A549 (cell line): ENCODE data around the gene GLCE. TPM values are rescaled to one million over a fixed set of nuclear protein-coding genes. Genes with fewer than 3 reads are reported as not detected.

Experiments
- ATAC-seq, 2 experiments: fragments of 200-7000 bp in 1 of 2; fragments of >200 bp in 1 of 2; cut with Nextera tagmentation in 1 of 2; cut with Tn5 transposase in 1 of 2; 3 replicates each; pipeline versions ENCODE4 v1.8.0 to v1.9.1; 2018 to 2020; ENCODE audit warnings: mild to moderate bottlenecking in 1 of 2, moderate library complexity in 1 of 2
- CTCF ChIA-PET: fragments of 300-600 bp; sonication (Branson Sonifier 250); formaldehyde crosslinking; extraction: SDS; loops from one replicate; lab custom pipeline; 2021; ENCODE audit warnings: antibody characterized with exemption, inconsistent platforms; lab: Yijun Ruan, JAX
- POLR2A ChIA-PET: fragments of 350-600 bp; formaldehyde crosslinking; extraction: SDS; loops from one replicate; lab custom pipeline; 2021; ENCODE audit warnings: antibody characterized with exemption, inconsistent platforms; lab: Yijun Ruan, JAX
- DNase-seq, 2 experiments: peaks; one replicate each; pipeline versions ENCODE4 v3.0.0 to v3.0.0-alpha.2; 2011 to 2016; ENCODE audit warnings: low read depth in 1 of 2, low spot score in 1 of 2
- FAIRE-seq: peaks from 2 replicates; lab custom pipeline; 2011; peaks lifted over from hg19 to GRCh38; lab: Jason Lieb, UNC
- H3K27ac ChIP-seq, 2 experiments: fragments of >200 bp; sonication (Bioruptor Twin); formaldehyde crosslinking; 3 replicates each; pipeline ENCODE4 v1.5.1; 2016 to 2017
- H3K4me1 ChIP-seq: fragments of >200 bp; sonication (Bioruptor Twin); formaldehyde crosslinking; 3 replicates; pipeline ENCODE4 v1.6.1; 2016
- H3K4me2 ChIP-seq: fragments of >200 bp; sonication (Bioruptor Twin); formaldehyde crosslinking; 3 replicates; pipeline ENCODE4 v1.6.1; 2016
- H3K4me3 ChIP-seq: fragments of >200 bp; sonication (Bioruptor Twin); formaldehyde crosslinking; 3 replicates; pipeline ENCODE4 v1.5.1; 2016
- H3K9me3 ChIP-seq: fragments of >200 bp; sonication (Bioruptor Twin); formaldehyde crosslinking; 3 replicates; pipeline ENCODE4 v1.6.1; 2016
- BCL3 ChIP-seq: fragments of >200 bp; sonication (Bioruptor Twin); formaldehyde crosslinking; IDR thresholded peaks from 3 replicates; pipeline ENCODE4 v1.6.1; 2016
- CBX8 ChIP-seq: fragments of 200-600 bp; sonication (generic); IDR thresholded peaks from 2 replicates; pipeline ENCODE4 v1.6.1; 2016
- CHD2 ChIP-seq: fragments of 150-350 bp; IDR thresholded peaks from 2 replicates; pipeline ENCODE4 v1.6.1; 2014; ENCODE audit warnings: low read length; ENCODE audit not compliant: partially characterized antibody
- E2F6 ChIP-seq: IDR thresholded peaks from 2 replicates; pipeline ENCODE4 v1.6.1; 2012; ENCODE audit warnings: low read depth, borderline replicate concordance
- ELK1 ChIP-seq: fragments of 150-350 bp; IDR thresholded peaks from 2 replicates; pipeline ENCODE4 v1.6.1; 2014; ENCODE audit warnings: low read depth, mild to moderate bottlenecking, low read length
- HMGXB4 ChIP-seq: fragments of 250-450 bp; sonication (Bioruptor Pico); IDR thresholded peaks from 2 replicates; pipeline ENCODE4 v1.5.0; 2021; ENCODE audit warnings: mild to moderate bottlenecking, moderate library complexity, borderline replicate concordance
- HOXA7 ChIP-seq: fragments of 250-450 bp; sonication (Bioruptor Pico); IDR thresholded peaks from 2 replicates; pipeline ENCODE4 v1.5.0; 2020; ENCODE audit warnings: mild to moderate bottlenecking, moderate library complexity
- HOXB5 ChIP-seq: fragments of 250-450 bp; sonication (Bioruptor Pico); IDR thresholded peaks from 2 replicates; pipeline ENCODE4 v1.5.0; 2020; ENCODE audit warnings: mild to moderate bottlenecking, moderate library complexity
- KDM1A ChIP-seq: fragments of 200-600 bp; sonication (generic); IDR thresholded peaks from 2 replicates; pipeline ENCODE4 v1.6.1; 2016; ENCODE audit warnings: low read depth, mild to moderate bottlenecking
- MAFK ChIP-seq: fragments of 450-650 bp; IDR thresholded peaks from 2 replicates; pipeline ENCODE4 v1.6.1; 2014; ENCODE audit not compliant: partially characterized antibody
- MAX ChIP-seq: IDR thresholded peaks from 2 replicates; pipeline ENCODE4 v1.6.1; 2012
- NPAS2 ChIP-seq: fragments of 250-450 bp; sonication (Bioruptor Pico); IDR thresholded peaks from 2 replicates; pipeline ENCODE4 v1.8.0; 2022; ENCODE audit warnings: mild to moderate bottlenecking, moderate library complexity, borderline replicate concordance
- POLR2A ChIP-seq: IDR thresholded peaks from 2 replicates; pipeline ENCODE4 v1.6.1; 2012; ENCODE audit warnings: mild to moderate bottlenecking, low read length
- REST ChIP-seq: fragments of 200-600 bp; sonication (generic); IDR thresholded peaks from 2 replicates; pipeline ENCODE4 v1.6.1; 2016; ENCODE audit warnings: antibody characterized with exemption, mild to moderate bottlenecking, moderate library complexity
- TP53 ChIP-seq: fragments of 250-450 bp; sonication (Bioruptor Pico); IDR thresholded peaks from 2 replicates; pipeline ENCODE4 v1.5.0; 2021; ENCODE audit warnings: mild to moderate bottlenecking, moderate library complexity
- ZC3H11A ChIP-seq: fragments of 450-650 bp; IDR thresholded peaks from 2 replicates; pipeline ENCODE4 v1.6.1; 2014; ENCODE audit warnings: antibody characterized with exemption, mild to moderate bottlenecking
- WGBS: methylation state at CpG from one replicate; pipeline ENCODE4 v1.1.6; 2017; ENCODE audit errors: missing lambda C conversion rate; 5-methylcytosine and 5-hydroxymethylcytosine counted together
- polyA plus RNA-seq, 4 experiments: library from polyadenylated mRNA; depleted of rRNA in 3 of 4; stranded (reverse); fragments of >200 nt; fragmentation: RNase III in 1 of 4; extraction: RNeasy Plus Mini Kit Qiagen cat#74134 plus additional on column Dnase treatment in 1 of 4; gene quantifications; 2 replicates in 3 of 4; 3 replicates in 1 of 4; pipeline ENCODE4 v1.2.3, GENCODE V29; 2011 to 2017

The GLCE gene
- polyA plus RNA-seq, 2 of the 4 experiments (the other 2 are of a cell fraction) = 19.6 to 41.8 TPM

- DNase-seq (no peak), ATAC-seq (no peak)
- H3K27ac ChIP-seq = no peak overlapping the region
Observed at GRCh38 chr15:69194025-69194827, 33.8 kb downstream of the GLCE start.

More at GRCh38 chr15:69194025-69194827, 33.8 kb downstream of the GLCE start:
- ChIA-PET POLR2A (no interaction called here), CTCF (interaction anchor here (1.6 kb wide), 1 partner anchor 49 kb away, joined by 4 read pairs; no protein-coding TSS in a partner anchor)
- Histone ChIP-seq H3K4me2 (0 out of 3 replicates have a peak overlapping the region, but pooled peaks have one; percentile 4), H3K4me3 (no peak overlapping the region), H3K9me3 (0 out of 3 replicates have a peak, but pooled peaks cover 5% of the 10 kb centered on the region), H3K4me1 (peaks cover 13% of the 10 kb centered on the region; the same call in 2 of the 3 replicates)
- TF ChIP-seq KDM1A (no peak), CHD2 (no peak), TP53 (no peak), E2F6 (no peak), HOXA7 (CRISPR knock-in tag) (no peak), NPAS2 (CRISPR knock-in tag) (no peak), MAFK (no peak), MAX (no peak), HMGXB4 (CRISPR knock-in tag) (no peak), REST (no peak), BCL3 (no peak), ZC3H11A (no peak), CBX8 (no peak), HOXB5 (CRISPR knock-in tag) (no peak), POLR2A (no peak), ELK1 (no peak)
- WGBS = 73% methylated on average over 2 of the region's 2 CpGs
- FAIRE-seq = peak; percentile 79
